Testis (tissue), 3 donors: ENCODE results near the gene PLAAT5. TPM values are rescaled to one million over a fixed set of nuclear protein-coding genes. Genes with fewer than 3 reads are reported as not detected.
"Not testable (repeated sequence)": the region's sequence is repeated elsewhere in the genome, so short reads cannot be mapped to it uniquely, and the experiment has no call there.

ENCODE experiments used
- DNase-seq: peaks from one replicate; pipeline ENCODE4 v3.0.0-alpha.2; 2019
- H3K27ac ChIP-seq, 2 donors: fragments of 200-600 bp; sonication (generic); one replicate each; pipeline ENCODE4 v1.5.1; 2019
- H3K27me3 ChIP-seq: fragments of 200-600 bp; sonication (generic); one replicate; pipeline ENCODE4 v1.5.1; 2019
- H3K36me3 ChIP-seq: fragments of 200-600 bp; sonication (generic); one replicate; pipeline ENCODE4 v1.5.1; 2017; ENCODE audit warnings: low read depth; ENCODE audit errors: missing control alignments
- H3K4me1 ChIP-seq: fragments of 200-600 bp; sonication (generic); one replicate; pipeline ENCODE4 v1.5.1; 2019
- H3K4me3 ChIP-seq, 2 donors: fragments of 200-600 bp; sonication (generic); one replicate each; pipeline ENCODE4 v1.5.1; 2017 to 2019
- H3K9me3 ChIP-seq: fragments of 200-600 bp; sonication (generic); one replicate; pipeline ENCODE4 v1.5.1; 2017
- POLR2A ChIP-seq: fragments of 450-650 bp; IDR thresholded peaks from one replicate; pipeline ENCODE4 v1.6.1; 2017; ENCODE audit warnings: antibody characterized with exemption, mild to moderate bottlenecking, moderate library complexity
- WGBS, 2 donors: methylation state at CpG; one replicate each; pipeline ENCODE4 v1.1.5; 2018; 5-methylcytosine and 5-hydroxymethylcytosine counted together
- intact Hi-C: fragments of 100-400 bp; cut with DNase I; formaldehyde crosslinking; loops from one replicate; pipeline ENCODE4 v1.15.1; 2023; ENCODE audit warnings: low total_unique reads
- polyA plus RNA-seq: library from polyadenylated mRNA; stranded (reverse); fragments of 350-450 nt; fragmentation: Illumina TruSeq; extraction: RNeasy Lipid Tissue Mini Kit (QIAGEN cat#74804); gene quantifications from one replicate; pipeline ENCODE4 v1.2.3, GENCODE V29; 2014; ENCODE audit warnings: low read depth, low replicate concordance; ENCODE audit not compliant: insufficient read depth
- total RNA-seq, 2 donors: library from RNA; depleted of rRNA; stranded (reverse); fragments of >200 nt; gene quantifications; one replicate each; pipeline ENCODE4 v1.2.3, GENCODE V29; 2016
- TF ChIP-seq, protein P1 (sequence below), 3 experiments: fragments of 450-650 bp in 2 of 3; fragments of 200-600 bp in 1 of 3; sonication (generic) in 1 of 3; IDR thresholded peaks; one replicate each; pipeline ENCODE4 v1.5.1; 2016 to 2019; ENCODE audit warnings: antibody characterized with exemption in 3 of 3, mild to moderate bottlenecking in 2 of 3, moderate library complexity in 1 of 3

PLAAT5 gene
- total and polyA plus RNA-seq, 3 donors from 2014 or later: 60.6 to 148 (median 92.8) TPM

GRCh38 chr11:63534895-63535461 lies 44.0 kb upstream of the PLAAT5 start:
- H3K36me3 ChIP-seq: no peaks in the 10 kb centered on the region
- H3K27ac ChIP-seq: no peak overlapping the region
- DNase-seq: no peak
- no peaks in the 10 kb centered on the region for H3K9me3 ChIP-seq
- H3K27me3 ChIP-seq: no peaks in the 10 kb centered on the region
- H3K4me3 ChIP-seq: no peak overlapping the region
- intact Hi-C loops: no loop called here
- peaks cover 22% of the 10 kb centered on the region for H3K4me1 ChIP-seq
- WGBS, 2 donors: 92 to 93% methylated on average over 5 of the region's 5 CpGs
- TF ChIP-seq POLR2A: no peak
- TF ChIP-seq, protein P1, sequence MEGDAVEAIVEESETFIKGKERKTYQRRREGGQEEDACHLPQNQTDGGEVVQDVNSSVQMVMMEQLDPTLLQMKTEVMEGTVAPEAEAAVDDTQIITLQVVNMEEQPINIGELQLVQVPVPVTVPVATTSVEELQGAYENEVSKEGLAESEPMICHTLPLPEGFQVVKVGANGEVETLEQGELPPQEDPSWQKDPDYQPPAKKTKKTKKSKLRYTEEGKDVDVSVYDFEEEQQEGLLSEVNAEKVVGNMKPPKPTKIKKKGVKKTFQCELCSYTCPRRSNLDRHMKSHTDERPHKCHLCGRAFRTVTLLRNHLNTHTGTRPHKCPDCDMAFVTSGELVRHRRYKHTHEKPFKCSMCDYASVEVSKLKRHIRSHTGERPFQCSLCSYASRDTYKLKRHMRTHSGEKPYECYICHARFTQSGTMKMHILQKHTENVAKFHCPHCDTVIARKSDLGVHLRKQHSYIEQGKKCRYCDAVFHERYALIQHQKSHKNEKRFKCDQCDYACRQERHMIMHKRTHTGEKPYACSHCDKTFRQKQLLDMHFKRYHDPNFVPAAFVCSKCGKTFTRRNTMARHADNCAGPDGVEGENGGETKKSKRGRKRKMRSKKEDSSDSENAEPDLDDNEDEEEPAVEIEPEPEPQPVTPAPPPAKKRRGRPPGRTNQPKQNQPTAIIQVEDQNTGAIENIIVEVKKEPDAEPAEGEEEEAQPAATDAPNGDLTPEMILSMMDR (IDR thresholded peaks at IDR 0.05): no peak

- intact Hi-C loops: no loop called here
- Histone ChIP-seq H3K4me1 (peaks cover 22% of the 10 kb centered on the region), H3K4me3 (no peak overlapping the region), H3K36me3 (no peaks in the 10 kb centered on the region), H3K27ac (no peak overlapping the region), H3K9me3 (no peaks in the 10 kb centered on the region), H3K27me3 (no peaks in the 10 kb centered on the region)
- DNase-seq: no peak
- TF ChIP-seq, protein P1 (IDR thresholded peaks at IDR 0.05): no peak
- TF ChIP-seq POLR2A: no peak
- 85 to 92% methylated on average over 3 of the region's 3 CpGs for WGBS, 2 donors
Measured at GRCh38 chr11:63534076-63534475, 43.1 kb upstream of the PLAAT5 start.

- WGBS, 2 donors: 84 to 96% methylated on average over 3 to 4 of the region's 4 CpGs
- intact Hi-C loops: no loop called here
- Histone ChIP-seq H3K36me3 (no peaks in the 10 kb centered on the region), H3K27me3 (no peaks in the 10 kb centered on the region), H3K27ac (no peak overlapping the region), H3K4me3 (no peak overlapping the region), H3K9me3 (no peaks in the 10 kb centered on the region), H3K4me1 (peaks cover 16% of the 10 kb centered on the region)
- no peak for TF ChIP-seq POLR2A
- TF ChIP-seq, protein P1 (IDR thresholded peaks at IDR 0.05): no peak
- no peak for DNase-seq
Measured at GRCh38 chr11:63532799-63533475, 42.0 kb upstream of the PLAAT5 start.

- no peaks in the 10 kb centered on the region for H3K27me3 ChIP-seq
- WGBS, 2 donors: 85 to 91% methylated on average over 2 of the region's 2 CpGs
- no peaks in the 10 kb centered on the region for H3K9me3 ChIP-seq
- peaks cover 8% of the 10 kb centered on the region for H3K4me1 ChIP-seq
- no peak overlapping the region for H3K4me3 ChIP-seq
- no peak overlapping the region for H3K27ac ChIP-seq
- no peaks in the 10 kb centered on the region for H3K36me3 ChIP-seq
- DNase-seq: no peak
- intact Hi-C loops: no loop called here
- TF ChIP-seq, protein P1 (IDR thresholded peaks at IDR 0.05): no peak
- no peak for TF ChIP-seq POLR2A
Measured at GRCh38 chr11:63532117-63532516, 41.1 kb upstream of the PLAAT5 start.

GRCh38 chr11:63531074-63531792 lies 40.3 kb upstream of the PLAAT5 start:
- WGBS, 2 donors: 75 to 80% methylated on average over 4 to 5 of the region's 6 CpGs
- DNase-seq, H3K4me1 ChIP-seq, H3K36me3 ChIP-seq, intact Hi-C loops, H3K27ac ChIP-seq, H3K27me3 ChIP-seq, H3K4me3 ChIP-seq, H3K9me3 ChIP-seq: not testable (repeated sequence)
